HepG2 (cell line): Measurements from ENCODE around the gene FBXL2. TPM values are rescaled to one million over a fixed set of nuclear protein-coding genes. Genes with fewer than 3 reads are reported as not detected.

Experiments
- ATAC-seq: fragments of 200-7000 bp; cut with Tn5 transposase; 3 replicates; pipeline ENCODE4 v1.9.1; 2020; ENCODE audit warnings: mild to moderate bottlenecking, moderate library complexity
- BruUV-seq: library from RNA; stranded (reverse); fragments of 400-500 nt; replicated peaks from 2 replicates; lab custom pipeline; 2021; lab: Mats Ljungman, UMichigan
- CTCF ChIA-PET: fragments of 300-600 bp; formaldehyde crosslinking; extraction: SDS; loops from one replicate; lab custom pipeline; 2021; ENCODE audit warnings: low total read pairs, inconsistent platforms, low intra/inter-chr PET ratio; lab: Yijun Ruan, JAX
- POLR2A ChIA-PET: fragments of 350-600 bp; sonication (Branson Sonifier 250); formaldehyde crosslinking; loops from one replicate; lab custom pipeline; 2020; ENCODE audit warnings: antibody characterized with exemption, inconsistent platforms; lab: Yijun Ruan, JAX
- DNase-seq: peaks from one replicate; pipeline ENCODE4 v3.0.0-alpha.2; 2015; ENCODE audit warnings: low spot score
- FAIRE-seq: peaks from 3 replicates; lab custom pipeline; 2011; peaks lifted over from hg19 to GRCh38; lab: Jason Lieb, UNC
- H2AFZ ChIP-seq: one replicate; pipeline ENCODE4 v1.6.1; 2011; ENCODE audit warnings: low read length, inconsistent platforms
- H3K27ac ChIP-seq: fragments of 300-600 bp; 3 replicates; pipeline ENCODE4 v1.8.0; 2011; ENCODE audit warnings: mixed run types, mild to moderate bottlenecking, mixed read lengths, low read length, inconsistent platforms; ENCODE audit not compliant: insufficient read depth; ENCODE audit errors: extremely low read length
- H3K27me3 ChIP-seq, 2 experiments: fragments of 200-600 bp in 1 of 2; 2 replicates in 1 of 2; 3 replicates in 1 of 2; pipeline versions ENCODE4 v1.6.0 to v1.8.0; 2011; ENCODE audit warnings: low read length in 2 of 2, mild to moderate bottlenecking in 2 of 2, moderate library complexity in 2 of 2, inconsistent platforms in 1 of 2; ENCODE audit not compliant: insufficient read depth in 2 of 2, control insufficient read depth in 1 of 2
- H3K36me3 ChIP-seq, 2 experiments: fragments of 200-600 bp in 1 of 2; replicated peaks in 1 of 2; 2 replicates in 1 of 2; 3 replicates in 1 of 2; pipeline versions ENCODE4 v1.5.1 to v1.8.0; 2011; ENCODE audit warnings: low read length in 2 of 2, inconsistent platforms in 1 of 2; ENCODE audit not compliant: insufficient read depth in 2 of 2, control insufficient read depth in 1 of 2
- H3K4me1 ChIP-seq: 2 replicates; pipeline ENCODE4 v1.5.1; 2012; ENCODE audit warnings: low read length, inconsistent platforms; ENCODE audit not compliant: insufficient read depth
- H3K4me2 ChIP-seq: 2 replicates; pipeline ENCODE4 v1.6.0; 2011; ENCODE audit warnings: low read depth, low read length, inconsistent platforms
- H3K4me3 ChIP-seq, 3 experiments: fragments of 200-600 bp in 1 of 3; sonication (generic), shearing (Covaris generic) in 1 of 3; replicated peaks in 1 of 3; 2 replicates each; pipeline ENCODE4 v1.5.1; 2011 to 2016; ENCODE audit warnings: low read length in 3 of 3, inconsistent platforms in 2 of 3, low read depth in 2 of 3, mild to moderate bottlenecking in 2 of 3, control low read depth in 1 of 3, mixed read lengths in 1 of 3; ENCODE audit not compliant: insufficient read depth in 1 of 3
- H3K79me2 ChIP-seq: one replicate; pipeline ENCODE4 v1.6.1; 2011; ENCODE audit warnings: low read length, inconsistent platforms; ENCODE audit not compliant: insufficient read depth
- H3K9ac ChIP-seq: 2 replicates; pipeline ENCODE4 v1.6.0; 2011; ENCODE audit warnings: mild to moderate bottlenecking, low read depth, low read length, inconsistent platforms; ENCODE audit not compliant: insufficient read depth
- H3K9me3 ChIP-seq: 2 replicates; pipeline ENCODE4 v1.5.1; 2012; ENCODE audit warnings: mild to moderate bottlenecking, low read length
- H4K20me1 ChIP-seq: 2 replicates; pipeline ENCODE4 v1.6.0; 2011; ENCODE audit warnings: inconsistent platforms, mild to moderate bottlenecking, low read length, moderate library complexity; ENCODE audit not compliant: insufficient read depth
- FOSL2 ChIP-seq: sonication (generic); formaldehyde crosslinking; IDR thresholded peaks from 2 replicates; pipeline ENCODE4 v1.4.0; 2020; ENCODE audit warnings: missing genetic modification reagents
- MED8 ChIP-seq: sonication (generic); formaldehyde crosslinking; IDR thresholded peaks from 2 replicates; pipeline ENCODE4 v1.8.1; 2023; ENCODE audit warnings: mild to moderate bottlenecking, missing genetic modification reagents; ENCODE audit not compliant: insufficient replicate concordance
- PATZ1 ChIP-seq: sonication (generic); formaldehyde crosslinking; IDR thresholded peaks from 2 replicates; pipeline ENCODE4 v1.4.0; 2020; ENCODE audit warnings: missing genetic modification reagents
- SMAD3 ChIP-seq: sonication (generic); formaldehyde crosslinking; IDR thresholded peaks from 2 replicates; pipeline ENCODE4 v1.4.0; 2020; ENCODE audit warnings: missing genetic modification reagents
- STAG1 ChIP-seq: sonication (generic); formaldehyde crosslinking; IDR thresholded peaks from 2 replicates; pipeline ENCODE4 v1.4.0; 2020; ENCODE audit warnings: missing genetic modification reagents
- ZBTB21 ChIP-seq: sonication (generic); formaldehyde crosslinking; IDR thresholded peaks from 2 replicates; pipeline ENCODE4 v1.4.0; 2020; ENCODE audit warnings: missing genetic modification reagents
- ZBTB8A ChIP-seq: sonication (generic); formaldehyde crosslinking; IDR thresholded peaks from 2 replicates; pipeline ENCODE4 v1.4.0; 2020; ENCODE audit warnings: mild to moderate bottlenecking, low read depth, missing genetic modification reagents, borderline replicate concordance
- ZNF24 ChIP-seq: fragments of 450-650 bp; IDR thresholded peaks from 2 replicates; pipeline ENCODE4 v1.6.1; 2017; ENCODE audit warnings: antibody characterized with exemption, mild to moderate bottlenecking
- ZNF503 ChIP-seq: sonication (generic); formaldehyde crosslinking; IDR thresholded peaks from 2 replicates; pipeline ENCODE4 v1.4.0; 2020; ENCODE audit warnings: missing genetic modification reagents
- WGBS: methylation state at CpG from one replicate; pipeline ENCODE4 v1.1.6; 2017; ENCODE audit warnings: low lambda C conversion rate; 5-methylcytosine and 5-hydroxymethylcytosine counted together
- in situ Hi-C: cut with HindIII; loops from 2 replicates; pipeline ENCODE4 v1.10.0; 2017; ENCODE audit warnings: low pct_unique_long_range_greater_than_20kb; ENCODE audit not compliant: extremely low pct_ligation_motif_present
- intact Hi-C: fragments of 100-400 bp; cut with micrococcal nuclease; formaldehyde crosslinking; loops from one replicate; pipeline ENCODE4 v1.10.0; 2022; ENCODE audit not compliant: unreplicated experiment
- polyA plus RNA-seq, 8 experiments: library from polyadenylated mRNA; depleted of rRNA in 3 of 8; stranded (reverse) in 7 of 8; unstranded in 1 of 8; fragments of >200 nt; fragmentation: Illumina TruSeq in 4 of 8; extraction: Trizol in 4 of 8; gene quantifications; 2 replicates each; pipeline versions ENCODE4 v1.2.1 to v1.2.3, GENCODE V29; 2011 to 2016; ENCODE audit warnings: low read depth in 4 of 8, missing spikeins in 1 of 8, mixed read lengths in 1 of 8; ENCODE audit not compliant: insufficient read depth in 1 of 8
- total RNA-seq, 5 experiments: library from RNA; depleted of rRNA; stranded (reverse); fragments of >200 nt; fragmentation: Illumina TruSeq; extraction: Trizol; gene quantifications; 2 replicates each; pipeline ENCODE4 v1.2.3, GENCODE V29; 2016; ENCODE audit warnings: low read depth in 1 of 5
- TF ChIP-seq, protein P1 (sequence below): sonication (generic); formaldehyde crosslinking; IDR thresholded peaks from 2 replicates; pipeline ENCODE4 v1.8.0; 2022; ENCODE audit warnings: missing genetic modification reagents, mild to moderate bottlenecking, borderline replicate concordance
- TF ChIP-seq, protein P2 (sequence below), 2 experiments: sonication (generic) in 1 of 2; formaldehyde crosslinking in 1 of 2; IDR thresholded peaks; 2 replicates each; pipeline versions ENCODE4 v1.4.0 to v1.6.1; 2016 to 2020; ENCODE audit warnings: borderline replicate concordance in 1 of 2, low read depth in 1 of 2, mild to moderate bottlenecking in 1 of 2, missing genetic modification reagents in 1 of 2
- TF ChIP-seq, protein P3 (sequence below): sonication (generic); formaldehyde crosslinking; IDR thresholded peaks from 2 replicates; pipeline ENCODE4 v1.4.0; 2020; ENCODE audit warnings: missing genetic modification reagents, mild to moderate bottlenecking, borderline replicate concordance

The FBXL2 gene
- total and polyA plus RNA-seq, 2 of the 13 experiments (the other 11 are each of a cell fraction or from before 2014, with no cell fraction given): 1.8 to 5.0 TPM

GRCh38 chr3:33238923-33239322 lies 38.3 kb upstream of the FBXL2 start:
- Histone ChIP-seq H3K9ac (no peak overlapping the region), H3K4me2 (no peak overlapping the region), H2AFZ (no peak overlapping the region), H3K79me2 (no peaks in the 10 kb centered on the region), H3K9me3 (no peaks in the 10 kb centered on the region), H3K27me3 (no peaks in the 10 kb centered on the region; a peak in 1 of 5 replicates), H3K4me1 (no peaks in the 10 kb centered on the region), H3K4me3 (no peak overlapping the region), H3K27ac (no peak overlapping the region), H3K36me3 (no peaks in the 10 kb centered on the region), H4K20me1 (no peaks in the 10 kb centered on the region)
- DNase-seq (no peak), FAIRE-seq (no peak), ATAC-seq (no peak)
- in situ Hi-C loops: no loop called here
- 0% methylated on average over 1 of the region's 1 CpG for WGBS
- intact Hi-C loops: no loop called here
- ChIA-PET CTCF (no interaction called here), POLR2A (no interaction called here)
- BruUV-seq: no TSS peak
- TF ChIP-seq SMAD3 (CRISPR knock-in tag) (no peak), MED8 (no peak), ZNF24 (no peak), STAG1 (no peak), ZNF503 (CRISPR knock-in tag) (no peak), ZBTB8A (no peak), PATZ1 (CRISPR knock-in tag) (no peak), ZBTB21 (CRISPR knock-in tag) (no peak), FOSL2 (CRISPR knock-in tag) (no peak)
- TF ChIP-seq, protein P1, sequence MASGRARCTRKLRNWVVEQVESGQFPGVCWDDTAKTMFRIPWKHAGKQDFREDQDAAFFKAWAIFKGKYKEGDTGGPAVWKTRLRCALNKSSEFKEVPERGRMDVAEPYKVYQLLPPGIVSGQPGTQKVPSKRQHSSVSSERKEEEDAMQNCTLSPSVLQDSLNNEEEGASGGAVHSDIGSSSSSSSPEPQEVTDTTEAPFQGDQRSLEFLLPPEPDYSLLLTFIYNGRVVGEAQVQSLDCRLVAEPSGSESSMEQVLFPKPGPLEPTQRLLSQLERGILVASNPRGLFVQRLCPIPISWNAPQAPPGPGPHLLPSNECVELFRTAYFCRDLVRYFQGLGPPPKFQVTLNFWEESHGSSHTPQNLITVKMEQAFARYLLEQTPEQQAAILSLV (CRISPR knock-in tag): no peak
- TF ChIP-seq, protein P2, sequence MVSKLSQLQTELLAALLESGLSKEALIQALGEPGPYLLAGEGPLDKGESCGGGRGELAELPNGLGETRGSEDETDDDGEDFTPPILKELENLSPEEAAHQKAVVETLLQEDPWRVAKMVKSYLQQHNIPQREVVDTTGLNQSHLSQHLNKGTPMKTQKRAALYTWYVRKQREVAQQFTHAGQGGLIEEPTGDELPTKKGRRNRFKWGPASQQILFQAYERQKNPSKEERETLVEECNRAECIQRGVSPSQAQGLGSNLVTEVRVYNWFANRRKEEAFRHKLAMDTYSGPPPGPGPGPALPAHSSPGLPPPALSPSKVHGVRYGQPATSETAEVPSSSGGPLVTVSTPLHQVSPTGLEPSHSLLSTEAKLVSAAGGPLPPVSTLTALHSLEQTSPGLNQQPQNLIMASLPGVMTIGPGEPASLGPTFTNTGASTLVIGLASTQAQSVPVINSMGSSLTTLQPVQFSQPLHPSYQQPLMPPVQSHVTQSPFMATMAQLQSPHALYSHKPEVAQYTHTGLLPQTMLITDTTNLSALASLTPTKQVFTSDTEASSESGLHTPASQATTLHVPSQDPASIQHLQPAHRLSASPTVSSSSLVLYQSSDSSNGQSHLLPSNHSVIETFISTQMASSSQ (IDR thresholded peaks at IDR 0.05; ENCODE audit: low read depth): no peak
- TF ChIP-seq, protein P2 (CRISPR knock-in tag; IDR thresholded peaks at IDR 0.05; ENCODE audit: borderline replicate concordance): no peak
- TF ChIP-seq, protein P3, sequence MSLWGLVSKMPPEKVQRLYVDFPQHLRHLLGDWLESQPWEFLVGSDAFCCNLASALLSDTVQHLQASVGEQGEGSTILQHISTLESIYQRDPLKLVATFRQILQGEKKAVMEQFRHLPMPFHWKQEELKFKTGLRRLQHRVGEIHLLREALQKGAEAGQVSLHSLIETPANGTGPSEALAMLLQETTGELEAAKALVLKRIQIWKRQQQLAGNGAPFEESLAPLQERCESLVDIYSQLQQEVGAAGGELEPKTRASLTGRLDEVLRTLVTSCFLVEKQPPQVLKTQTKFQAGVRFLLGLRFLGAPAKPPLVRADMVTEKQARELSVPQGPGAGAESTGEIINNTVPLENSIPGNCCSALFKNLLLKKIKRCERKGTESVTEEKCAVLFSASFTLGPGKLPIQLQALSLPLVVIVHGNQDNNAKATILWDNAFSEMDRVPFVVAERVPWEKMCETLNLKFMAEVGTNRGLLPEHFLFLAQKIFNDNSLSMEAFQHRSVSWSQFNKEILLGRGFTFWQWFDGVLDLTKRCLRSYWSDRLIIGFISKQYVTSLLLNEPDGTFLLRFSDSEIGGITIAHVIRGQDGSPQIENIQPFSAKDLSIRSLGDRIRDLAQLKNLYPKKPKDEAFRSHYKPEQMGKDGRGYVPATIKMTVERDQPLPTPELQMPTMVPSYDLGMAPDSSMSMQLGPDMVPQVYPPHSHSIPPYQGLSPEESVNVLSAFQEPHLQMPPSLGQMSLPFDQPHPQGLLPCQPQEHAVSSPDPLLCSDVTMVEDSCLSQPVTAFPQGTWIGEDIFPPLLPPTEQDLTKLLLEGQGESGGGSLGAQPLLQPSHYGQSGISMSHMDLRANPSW: no peak
